HG02852 (cell line): ENCODE results near the gene ATOH7.
"Not testable (repeated sequence)": the region's sequence is repeated elsewhere in the genome, so short reads cannot be mapped to it uniquely, and the experiment has no call there.

ENCODE experiments used
- ATAC-seq: cut with Tn5 transposase; IDR thresholded peaks from one replicate; pipeline ENCODE4 v1.9.1; 2021; ENCODE audit warnings: mild to moderate bottlenecking, moderate library complexity; ENCODE audit not compliant: unreplicated experiment

The ATOH7 gene

DNA sequence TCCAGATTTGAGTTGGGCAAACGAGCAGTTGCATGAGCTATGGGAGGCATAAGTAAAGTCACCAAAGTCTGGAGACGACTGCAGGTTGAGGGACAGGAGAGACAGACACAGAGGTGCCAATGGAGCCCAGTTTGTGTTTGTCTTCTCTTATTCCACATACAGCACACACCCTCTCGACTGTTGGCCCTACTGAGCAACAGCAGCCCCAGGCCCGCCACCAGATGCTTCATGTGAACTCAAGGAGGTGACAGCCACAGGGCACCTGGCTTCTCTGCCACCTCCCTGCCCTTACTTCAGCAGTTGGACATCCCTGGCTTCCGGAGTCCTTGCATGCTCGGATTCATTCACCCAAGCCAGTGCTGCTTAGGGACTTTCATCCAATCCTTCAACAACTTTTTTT, 6.5 kb upstream of the ATOH7 start:
- no peak for ATAC-seq

DNA sequence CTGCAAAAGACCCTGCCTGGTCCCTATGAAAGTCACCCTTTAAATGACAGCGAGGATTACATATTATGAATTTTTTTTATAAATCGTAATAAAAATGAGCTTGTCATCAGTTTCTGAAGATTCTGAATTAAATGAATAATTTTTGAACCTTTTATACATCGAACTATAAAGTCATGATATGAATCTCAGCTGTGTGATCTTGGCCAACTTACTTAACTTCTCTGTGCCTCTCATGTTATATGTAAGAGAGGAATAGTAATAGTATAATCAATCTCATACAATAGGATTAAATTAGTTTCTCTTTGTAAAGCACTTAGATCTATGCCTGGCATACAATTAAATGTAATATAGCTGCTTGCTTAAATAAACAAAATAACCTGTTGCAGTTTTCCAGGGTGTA, 5.3 kb upstream of the ATOH7 start:
- no peak for ATAC-seq

DNA sequence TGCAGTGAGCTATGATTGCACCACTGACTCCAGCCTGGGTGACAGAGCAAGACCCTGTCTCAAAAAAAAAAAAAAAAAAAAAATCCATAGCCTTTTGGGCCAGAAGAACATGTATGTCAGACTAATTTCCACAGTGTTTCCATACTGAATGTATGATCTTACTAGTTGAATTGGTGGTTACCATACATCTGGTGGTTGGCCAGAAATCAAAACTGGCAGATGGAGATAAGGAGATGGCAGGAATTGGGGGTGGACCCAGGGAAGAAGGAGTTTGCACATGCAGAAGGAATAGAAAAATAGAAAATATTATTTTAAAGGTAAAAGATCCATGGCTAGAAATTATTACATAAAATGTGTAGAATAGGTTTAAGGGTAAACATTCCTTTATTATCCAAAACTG, 3.7 kb upstream of the ATOH7 start:
- ATAC-seq = no peak

DNA sequence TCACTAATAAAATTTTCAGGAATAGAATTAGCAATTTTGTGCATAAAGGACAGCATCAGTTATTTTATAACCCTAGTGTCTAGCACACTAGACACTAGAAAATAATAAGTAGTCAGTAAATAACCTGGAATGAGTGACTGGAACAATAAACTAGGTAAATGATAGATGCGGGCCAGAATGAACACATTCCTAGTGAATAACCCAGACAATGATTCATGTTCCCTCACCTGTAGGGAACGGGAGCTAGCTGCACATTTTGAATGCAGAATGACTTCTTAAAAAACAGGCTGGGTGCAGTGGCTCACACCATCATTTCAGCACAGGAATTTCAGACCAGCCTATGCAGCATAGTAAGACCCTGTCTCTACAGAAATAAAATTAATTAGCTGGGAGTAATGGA, 3.2 kb upstream of the ATOH7 start:
- no peak for ATAC-seq

DNA sequence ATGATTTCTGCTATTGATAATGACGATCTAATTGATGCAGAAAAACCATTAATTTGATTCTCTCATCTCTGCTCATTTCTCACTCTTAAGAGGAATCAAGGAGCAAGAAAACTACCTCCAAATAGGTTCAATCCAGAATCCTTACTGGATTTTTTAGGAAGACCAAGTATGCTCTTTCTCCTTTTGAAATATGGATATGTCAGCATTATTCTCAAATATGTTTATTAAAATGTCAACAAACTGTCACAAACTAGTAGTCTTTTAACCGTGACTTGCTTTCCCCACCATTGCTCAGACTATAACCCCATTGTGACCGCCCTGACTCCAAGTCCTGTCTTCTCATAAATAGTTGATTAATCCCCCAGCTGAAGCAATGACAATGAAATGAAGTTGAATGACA, 1.1 kb upstream of the ATOH7 start:
- ATAC-seq = no peak

DNA sequence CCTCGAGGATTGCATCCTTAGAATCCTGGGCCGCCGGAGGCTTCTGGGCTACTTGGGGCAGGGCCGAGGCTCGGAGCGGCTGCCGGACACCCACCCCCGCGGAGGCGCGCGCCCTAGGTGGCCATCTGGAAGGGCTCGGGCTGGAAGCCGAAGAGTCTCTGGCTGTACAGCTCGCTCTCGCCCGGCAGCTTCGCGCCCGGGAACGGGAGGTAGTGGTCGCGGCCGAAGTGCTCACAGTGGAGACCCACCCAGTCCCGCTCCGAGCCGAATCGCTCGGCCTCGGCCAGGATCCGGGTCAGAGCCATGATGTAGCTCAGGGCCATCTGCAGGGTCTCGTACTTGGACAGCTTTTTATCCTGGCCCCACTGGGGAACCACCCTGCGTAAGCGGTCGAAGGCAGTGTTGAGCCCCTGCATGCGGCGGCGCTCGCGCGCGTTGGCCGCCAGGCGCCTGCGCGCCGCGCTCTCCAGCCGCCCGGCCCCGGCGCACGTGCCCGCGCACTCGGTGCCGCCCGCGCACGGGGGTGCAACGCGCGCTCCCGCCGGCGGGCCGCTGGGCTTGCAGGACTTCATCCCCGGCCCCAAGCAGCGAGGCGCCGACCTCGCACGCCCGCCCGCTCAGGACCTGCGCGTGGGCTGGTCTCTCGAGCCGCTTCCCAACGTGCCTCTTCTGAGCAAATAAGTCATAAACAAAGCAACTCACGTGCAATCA, 652 bp downstream of the ATOH7 start:
- peak; percentile 94 for ATAC-seq

DNA sequence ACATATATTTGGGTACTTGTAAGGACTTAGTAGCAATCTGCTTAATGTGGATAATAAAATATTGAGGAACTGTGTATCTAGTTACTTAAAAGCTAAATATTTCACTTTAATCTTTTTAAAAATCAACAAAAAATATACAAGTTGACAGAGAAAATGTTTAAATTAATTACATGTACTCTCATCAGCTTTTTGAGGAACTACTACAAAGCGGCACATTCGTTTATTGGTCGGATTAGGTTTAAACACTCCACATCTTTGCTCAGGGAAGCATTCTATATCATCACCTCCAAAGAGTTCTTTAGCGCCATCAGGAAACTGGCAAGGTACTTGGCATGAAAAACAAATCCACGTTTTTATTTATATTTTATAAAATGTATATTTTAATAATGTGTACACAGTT, 1.6 kb downstream of the ATOH7 start:
- no peak for ATAC-seq

DNA sequence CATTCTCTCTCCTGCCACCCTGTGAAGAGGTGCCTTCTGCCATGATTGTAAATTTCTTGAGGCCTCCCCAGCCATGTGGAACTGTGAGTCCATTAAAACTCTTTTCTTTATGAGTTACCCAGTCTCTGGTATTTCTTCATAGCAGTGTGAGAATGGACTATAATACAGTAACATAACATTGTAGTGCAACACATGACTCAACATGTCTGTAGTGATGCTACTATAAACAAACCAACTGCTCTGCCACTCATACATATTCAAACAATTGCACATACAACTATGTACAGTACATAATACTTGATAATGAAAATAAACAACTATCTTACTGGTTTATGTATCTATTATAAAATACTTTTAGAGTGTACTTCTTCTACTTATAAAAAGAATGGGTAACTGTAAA, 7.1 kb downstream of the ATOH7 start:
- no peak for ATAC-seq

DNA sequence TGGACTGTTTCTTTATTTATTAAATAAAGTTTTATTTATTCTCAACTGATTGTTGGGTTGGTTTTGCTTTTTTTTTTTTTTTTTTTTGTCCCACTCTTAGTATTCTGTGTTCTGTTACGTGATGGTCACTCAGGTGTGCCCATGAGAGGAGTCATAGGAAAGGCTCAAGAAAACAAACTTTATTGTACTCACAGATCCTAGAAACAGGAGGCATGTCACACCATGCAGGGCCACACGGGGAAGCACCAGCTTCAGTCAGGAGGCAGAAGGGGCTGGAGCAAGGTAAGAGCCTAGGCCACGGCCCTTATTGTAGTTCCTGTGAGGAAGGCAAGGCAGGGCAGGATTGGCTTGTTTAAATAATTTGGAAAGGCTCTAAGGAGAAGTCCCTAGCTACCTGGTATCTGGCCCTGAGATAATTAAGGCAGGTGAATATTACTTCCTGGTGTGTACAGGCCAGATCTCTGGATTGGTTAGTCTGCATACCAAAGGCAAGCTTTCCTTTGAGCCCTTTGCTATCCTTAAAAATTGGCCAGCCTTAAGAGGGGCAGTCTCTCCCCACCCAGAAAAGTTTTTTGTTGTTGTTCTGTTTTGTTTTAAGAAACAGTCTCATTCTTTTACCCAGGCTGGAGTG, 8.3 kb downstream of the ATOH7 start:
- ATAC-seq = no peak

DNA sequence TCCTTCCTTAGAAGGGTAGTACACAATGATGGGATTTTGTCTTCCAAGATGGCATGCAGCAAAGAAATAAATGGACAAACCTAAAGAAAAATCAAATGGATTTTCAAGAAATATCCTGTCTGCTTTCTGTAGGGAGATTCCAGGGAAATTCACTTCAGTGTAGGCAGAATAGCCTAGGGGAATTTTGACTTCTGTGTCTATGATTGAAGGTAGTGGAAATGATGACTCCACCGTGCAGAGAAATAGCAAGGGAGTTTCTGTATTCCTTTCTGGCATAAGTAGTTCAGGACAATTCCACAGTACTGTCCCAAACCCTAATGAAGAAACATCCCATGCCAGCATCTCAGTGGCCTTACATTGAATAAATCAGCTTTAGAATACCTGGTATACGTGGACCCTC, 9.5 kb downstream of the ATOH7 start:
- no peak for ATAC-seq

DNA sequence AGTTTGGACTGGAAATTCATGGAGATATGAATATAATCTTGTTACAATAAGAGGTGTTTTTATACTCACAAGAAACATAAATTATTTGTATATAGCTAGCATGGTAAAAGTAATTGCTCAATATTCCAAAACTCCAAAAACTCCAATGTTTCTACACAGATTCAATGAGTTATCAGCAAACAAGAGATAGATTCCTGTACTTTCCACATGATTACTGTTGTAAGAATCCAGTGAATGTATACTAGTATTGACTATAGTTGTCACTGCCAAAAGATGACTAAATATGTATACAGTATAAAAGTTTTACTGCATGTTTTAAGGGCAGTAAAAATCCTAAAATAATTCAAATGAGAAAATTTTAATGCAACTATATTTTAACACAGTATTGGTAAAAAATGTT, 10.7 kb downstream of the ATOH7 start:
- no peak for ATAC-seq

DNA sequence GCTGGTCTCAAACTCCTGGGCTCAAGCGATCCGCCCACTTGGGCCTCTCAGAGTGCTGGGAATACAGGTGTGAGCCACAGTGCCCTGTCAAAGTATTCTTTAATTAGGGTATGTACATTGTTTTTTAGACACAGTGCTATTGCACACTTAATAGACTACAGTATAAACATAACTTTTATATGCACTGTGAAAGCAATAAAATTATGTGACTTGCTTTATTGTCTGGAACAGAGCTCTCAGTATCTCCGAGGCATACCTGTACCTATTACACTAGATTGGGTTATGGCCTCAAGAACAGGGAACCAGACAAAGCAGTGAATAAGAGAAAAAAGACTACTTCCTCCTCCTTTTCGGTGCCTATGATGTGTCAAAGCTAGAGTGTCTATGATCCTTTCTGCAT, 13.1 kb downstream of the ATOH7 start:
- ATAC-seq = no peak

DNA sequence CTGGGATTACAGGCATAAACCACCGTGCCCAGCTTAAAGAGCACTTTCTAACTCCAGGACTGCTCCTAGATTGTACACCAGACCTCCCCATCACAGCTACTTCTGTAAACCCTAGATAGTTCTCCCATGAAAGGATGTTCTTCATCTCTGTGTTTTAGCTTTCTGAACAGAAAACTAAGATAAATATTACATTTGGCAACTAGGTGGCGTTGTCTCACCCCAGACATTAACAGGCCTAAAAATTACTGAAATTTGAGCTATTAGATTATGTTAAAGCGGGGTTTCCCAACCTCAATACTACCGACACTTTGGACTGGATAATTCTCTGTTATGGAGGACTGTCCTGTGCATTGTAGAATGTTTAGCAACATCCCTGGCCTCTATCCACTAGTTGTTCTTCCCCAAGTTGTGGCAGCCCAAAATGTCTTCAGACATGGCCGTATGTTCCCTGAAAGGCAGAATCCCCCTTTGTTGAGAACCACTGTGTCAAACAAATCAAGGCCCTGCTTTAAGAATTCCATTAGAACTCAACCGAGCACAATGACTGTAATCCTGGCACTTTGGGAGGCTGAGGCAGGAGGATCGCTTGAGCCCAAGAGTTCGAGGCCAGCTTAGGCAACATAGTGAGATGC, 19.1 kb downstream of the ATOH7 start:
- no peak for ATAC-seq

DNA sequence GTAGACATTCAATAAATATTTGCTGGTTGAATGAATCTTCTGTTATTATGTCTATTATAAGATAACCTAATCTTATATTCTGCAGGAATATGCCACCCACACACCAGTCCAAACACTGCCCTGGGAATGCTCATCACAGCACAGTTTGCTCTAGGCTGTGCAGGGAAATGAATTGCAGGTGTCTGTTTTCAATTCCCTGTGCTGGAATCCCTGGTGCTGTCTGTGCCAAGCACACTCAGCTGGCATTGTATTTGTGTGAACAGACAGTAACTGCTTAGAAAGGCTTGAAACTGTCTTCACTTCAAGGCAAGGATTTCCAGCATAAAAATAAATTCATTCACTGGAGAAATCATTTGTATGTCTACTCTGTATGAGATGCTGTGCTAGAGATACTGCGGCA, 20.2 kb downstream of the ATOH7 start:
- ATAC-seq = no peak

DNA sequence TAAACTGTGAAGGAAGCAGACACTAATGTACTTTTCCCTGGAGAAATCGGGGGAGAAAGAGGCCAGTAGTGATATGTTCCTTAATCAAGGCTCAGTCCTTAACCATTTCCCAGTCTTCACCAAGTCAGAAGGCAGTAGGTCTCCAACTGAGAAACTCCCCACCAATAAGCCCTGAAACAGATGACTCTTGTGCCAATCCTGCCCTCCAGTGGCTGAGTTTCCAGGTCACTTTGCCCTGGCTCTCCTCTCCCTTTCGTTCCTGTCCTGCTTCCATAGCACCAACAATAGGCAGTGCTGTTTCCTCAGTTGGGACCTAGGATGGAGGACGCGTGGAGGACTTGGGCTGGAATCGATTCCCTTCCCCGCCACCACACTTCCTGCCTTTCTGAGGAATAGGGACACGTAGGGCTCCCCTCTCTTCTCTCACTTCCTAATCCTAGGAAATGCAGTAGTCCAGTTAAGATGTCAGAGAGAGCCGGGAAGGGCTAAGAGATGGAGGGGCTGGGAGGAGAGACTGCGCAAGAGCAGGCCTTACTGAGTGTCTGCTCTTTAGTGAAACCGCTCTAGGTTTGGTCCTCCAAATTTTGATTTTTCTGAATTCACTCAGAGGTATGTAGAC, 23.4 kb downstream of the ATOH7 start:
- no peak for ATAC-seq

DNA sequence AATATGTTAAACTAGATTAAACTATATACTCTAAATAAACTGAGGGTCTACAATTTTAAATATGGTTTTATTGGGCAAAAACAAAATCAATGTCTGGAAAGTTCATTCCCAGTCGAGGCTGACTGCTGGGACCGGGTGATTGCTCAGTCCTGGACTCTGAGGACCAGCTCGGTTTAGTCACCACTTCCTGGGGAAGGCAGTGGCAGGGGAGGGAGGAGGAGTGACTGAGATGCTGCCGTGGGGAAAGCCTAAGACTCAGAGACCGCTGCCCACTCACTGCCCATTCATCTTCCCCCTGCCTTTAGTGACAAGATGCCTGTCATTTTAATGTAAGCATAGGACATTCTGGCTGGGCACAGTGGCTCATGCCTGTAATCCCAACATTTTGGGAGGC, 29.0 kb downstream of the ATOH7 start:
- ATAC-seq = no peak

DNA sequence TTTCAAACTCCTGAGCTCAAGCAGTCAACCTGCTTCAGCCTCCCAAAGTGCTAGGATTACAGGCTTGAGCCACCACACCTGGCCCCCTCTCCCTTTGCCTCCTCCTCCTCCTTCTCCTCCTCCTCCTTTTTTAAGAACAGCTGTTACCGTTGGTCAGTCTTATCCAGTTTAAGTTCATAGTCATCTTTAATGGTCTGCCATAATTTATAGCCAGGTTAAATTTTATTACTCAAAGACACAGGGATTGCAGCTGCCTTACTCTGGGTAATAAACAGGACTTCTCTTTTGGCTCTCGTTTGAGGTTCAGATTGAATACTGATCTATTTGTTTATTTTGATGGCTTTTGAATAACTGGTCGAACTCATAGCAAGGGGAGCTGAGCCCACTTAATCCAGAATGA, 35.2 kb downstream of the ATOH7 start:
- no peak for ATAC-seq

DNA sequence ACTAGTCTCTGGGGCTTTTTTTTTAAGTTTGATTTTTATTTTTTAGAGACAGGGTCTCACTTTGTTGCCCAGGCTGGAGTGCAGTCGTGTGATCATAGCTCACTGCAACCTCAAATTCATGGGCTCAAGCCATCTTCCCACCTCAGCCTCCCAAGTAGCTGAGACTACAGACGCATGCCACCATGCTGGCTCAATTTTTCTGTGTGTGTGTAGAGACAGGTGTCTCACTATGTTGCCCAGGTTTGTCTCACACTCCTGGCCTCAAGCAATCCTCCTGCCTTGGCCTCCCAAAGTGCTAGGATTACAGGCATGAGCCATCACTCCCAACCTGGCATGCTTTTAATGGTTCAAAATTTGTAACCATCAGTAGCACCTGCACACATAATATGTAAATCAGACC, 36.1 kb downstream of the ATOH7 start:
- ATAC-seq = not testable (repeated sequence)

DNA sequence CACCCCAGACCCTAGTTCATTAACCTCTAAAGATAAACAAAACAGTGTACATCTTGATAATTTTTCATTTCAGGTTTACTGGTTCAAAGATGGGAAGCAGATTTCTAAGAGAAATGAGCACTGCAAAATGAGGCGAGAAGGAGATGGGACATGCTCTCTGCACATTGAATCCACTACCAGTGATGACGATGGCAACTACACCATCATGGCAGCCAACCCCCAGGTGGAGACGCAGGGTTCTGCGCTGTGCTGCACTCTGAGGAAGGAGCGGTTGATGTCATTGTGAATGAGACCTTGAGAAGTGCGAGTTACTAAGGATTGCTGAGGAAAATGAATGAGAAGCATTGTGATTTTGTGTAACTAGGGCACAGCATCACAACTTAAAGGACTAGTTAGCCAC, 37.6 kb downstream of the ATOH7 start:
- ATAC-seq = no peak

DNA sequence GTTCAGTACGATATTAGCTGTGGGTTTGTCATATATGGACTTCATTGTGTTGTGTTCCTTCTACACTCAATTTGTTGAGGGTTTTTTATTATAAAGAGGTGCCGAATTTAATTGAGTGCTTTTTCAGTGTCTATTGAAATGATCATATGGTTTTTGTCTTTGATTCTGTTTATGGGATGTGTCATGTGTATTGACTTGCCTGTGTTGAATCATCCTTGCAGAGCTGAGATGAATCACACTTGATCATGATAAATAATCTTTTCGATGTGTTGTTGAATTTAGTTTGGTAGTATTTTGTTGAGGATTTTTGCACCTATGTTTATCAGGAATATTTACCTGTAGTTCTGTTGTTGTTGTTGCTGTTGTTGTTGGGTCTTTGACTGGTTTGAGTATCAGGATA, 39.8 kb downstream of the ATOH7 start:
- no peak for ATAC-seq

DNA sequence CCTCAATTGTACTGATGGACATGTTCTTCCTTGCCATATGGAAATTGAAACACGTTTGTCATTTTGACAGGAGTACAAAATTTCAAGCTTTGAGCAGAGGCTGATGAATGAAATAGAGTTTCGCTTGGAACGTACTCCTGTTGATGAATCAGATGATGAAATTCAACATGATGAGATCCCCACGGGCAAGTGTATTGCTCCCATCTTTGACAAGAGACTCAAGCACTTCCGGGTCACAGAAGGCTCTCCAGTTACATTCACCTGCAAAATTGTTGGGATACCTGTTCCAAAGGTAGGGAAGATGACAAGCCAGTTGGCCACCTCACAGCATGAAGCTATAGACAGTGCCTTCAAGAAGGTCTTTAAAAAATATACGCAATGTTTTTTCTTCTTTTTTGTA, 43.1 kb downstream of the ATOH7 start:
- ATAC-seq = no peak

DNA sequence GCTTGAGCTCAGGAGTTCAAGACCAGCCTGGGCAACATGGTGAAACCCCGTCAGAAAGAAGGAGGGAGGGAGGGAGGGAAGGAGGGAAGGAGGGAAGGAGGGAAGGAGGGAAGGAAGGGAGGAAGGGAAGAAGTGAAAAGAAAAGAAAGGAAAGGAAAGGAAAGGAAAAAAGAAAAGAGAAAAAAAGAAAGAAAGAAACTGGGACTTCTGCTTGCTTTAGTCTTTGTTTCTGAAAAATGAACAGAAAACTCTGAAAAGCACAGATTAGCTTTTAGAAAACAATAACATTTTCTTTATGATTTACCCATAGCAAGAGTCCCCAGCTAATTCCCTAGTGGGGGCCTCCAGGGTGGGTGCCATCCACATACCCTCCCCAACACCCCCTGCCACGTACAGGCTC, 46.8 kb downstream of the ATOH7 start:
- ATAC-seq = no peak
